Activated CD4-positive, alpha-beta T cell treated with anti-CD3 and anti-CD28 coated beads for 48 hours (primary cell): ENCODE measurements around the gene CD55.
A peak's percentile ranks its signal among the peaks of the same experiment; 100 is the strongest.

Experiments used
- DNase-seq: peaks from one replicate; pipeline ENCODE4 v3.0.0-alpha.2; 2020

Gene CD55, protein sequence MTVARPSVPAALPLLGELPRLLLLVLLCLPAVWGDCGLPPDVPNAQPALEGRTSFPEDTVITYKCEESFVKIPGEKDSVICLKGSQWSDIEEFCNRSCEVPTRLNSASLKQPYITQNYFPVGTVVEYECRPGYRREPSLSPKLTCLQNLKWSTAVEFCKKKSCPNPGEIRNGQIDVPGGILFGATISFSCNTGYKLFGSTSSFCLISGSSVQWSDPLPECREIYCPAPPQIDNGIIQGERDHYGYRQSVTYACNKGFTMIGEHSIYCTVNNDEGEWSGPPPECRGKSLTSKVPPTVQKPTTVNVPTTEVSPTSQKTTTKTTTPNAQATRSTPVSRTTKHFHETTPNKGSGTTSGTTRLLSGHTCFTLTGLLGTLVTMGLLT

DNA sequence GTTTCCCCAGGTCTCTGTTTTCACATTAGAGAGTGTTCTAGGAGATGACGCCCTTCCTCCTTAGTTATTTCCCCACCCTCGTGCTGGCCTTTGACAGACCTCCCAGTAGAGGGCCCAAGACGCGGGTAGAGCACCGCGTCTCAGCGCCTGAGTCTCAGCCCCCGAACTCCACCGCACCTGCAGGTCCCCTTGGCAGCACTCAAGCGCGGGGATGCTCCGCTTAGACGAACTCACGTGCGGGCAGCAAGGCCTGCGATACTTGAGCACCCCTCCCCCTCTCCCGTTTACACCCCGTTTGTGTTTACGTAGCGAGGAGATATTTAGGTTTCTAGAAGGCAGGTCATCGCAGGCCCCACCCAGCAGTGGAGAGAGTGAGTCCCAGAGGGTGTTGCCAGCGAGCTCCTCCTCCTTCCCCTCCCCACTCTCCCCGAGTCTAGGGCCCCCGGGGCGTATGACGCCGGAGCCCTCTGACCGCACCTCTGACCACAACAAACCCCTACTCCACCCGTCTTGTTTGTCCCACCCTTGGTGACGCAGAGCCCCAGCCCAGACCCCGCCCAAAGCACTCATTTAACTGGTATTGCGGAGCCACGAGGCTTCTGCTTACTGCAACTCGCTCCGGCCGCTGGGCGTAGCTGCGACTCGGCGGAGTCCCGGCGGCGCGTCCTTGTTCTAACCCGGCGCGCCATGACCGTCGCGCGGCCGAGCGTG lies at the start of gene CD55:
Gene CD55, plus strand, starts transcription at position 600 of the 711 bp plus-strand sequence. Its CDS starts 88 bp downstream, at position 688.
- DNase-seq: peak; percentile 98

DNA sequence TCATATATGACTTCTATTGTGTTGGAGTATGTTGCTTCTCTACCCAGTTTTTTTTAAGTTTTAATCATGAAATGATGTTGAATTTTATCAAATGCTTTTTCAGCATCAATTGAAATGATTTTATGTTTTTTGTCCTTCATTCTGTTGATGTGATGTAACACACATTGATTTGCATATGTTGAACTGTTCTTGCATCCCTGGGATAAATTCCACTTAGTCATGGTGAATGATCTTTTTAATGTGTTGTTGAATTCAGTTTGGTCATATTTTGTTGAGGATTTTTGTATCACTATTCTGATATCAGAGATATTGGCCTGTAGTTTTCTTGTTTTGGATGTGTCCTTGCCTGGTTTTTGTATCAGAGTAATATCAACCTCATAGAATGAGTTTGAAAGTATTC lies 46.6 kb upstream of the CD55 start:
- no peak for DNase-seq

DNA sequence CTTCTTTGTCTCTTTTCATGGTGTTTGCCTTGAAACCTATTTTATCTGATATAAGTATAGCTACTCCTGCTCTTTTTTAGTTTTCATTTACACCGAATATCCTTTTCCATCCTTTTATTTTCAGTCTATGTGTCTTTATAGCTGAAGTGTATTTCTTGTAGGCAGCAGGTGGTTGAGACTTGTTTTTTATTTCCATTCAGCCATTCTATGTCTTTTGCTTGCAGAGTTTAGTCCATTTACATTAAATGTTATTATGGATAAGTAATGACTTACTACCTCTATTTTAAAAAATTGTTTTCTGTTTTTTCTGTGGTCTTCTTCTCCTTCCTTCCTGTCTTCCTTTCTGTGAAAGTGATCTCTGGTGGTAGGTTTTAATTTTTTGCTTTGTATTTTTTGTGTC lies 45.0 kb upstream of the CD55 start:
- no peak for DNase-seq

DNA sequence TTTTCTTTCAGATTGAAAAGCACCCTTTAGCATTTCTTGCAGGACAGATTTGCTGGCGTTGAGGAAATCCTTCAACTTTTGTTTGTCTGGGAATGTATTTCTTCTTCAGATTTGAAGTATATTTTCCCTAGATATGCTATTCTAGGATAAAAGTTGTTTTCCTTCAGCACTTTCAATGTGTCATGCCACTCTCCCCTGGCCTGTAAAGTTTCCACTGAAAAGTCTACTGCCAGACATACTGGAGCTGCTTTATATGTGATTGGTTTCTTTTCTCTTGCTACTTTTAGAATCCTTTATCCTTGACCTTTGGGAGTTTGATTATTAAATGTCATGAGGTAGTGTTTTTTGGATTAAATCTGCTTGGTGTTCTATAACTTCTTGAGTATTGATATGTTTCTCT lies 44.2 kb upstream of the CD55 start:
- DNase-seq: no peak

DNA sequence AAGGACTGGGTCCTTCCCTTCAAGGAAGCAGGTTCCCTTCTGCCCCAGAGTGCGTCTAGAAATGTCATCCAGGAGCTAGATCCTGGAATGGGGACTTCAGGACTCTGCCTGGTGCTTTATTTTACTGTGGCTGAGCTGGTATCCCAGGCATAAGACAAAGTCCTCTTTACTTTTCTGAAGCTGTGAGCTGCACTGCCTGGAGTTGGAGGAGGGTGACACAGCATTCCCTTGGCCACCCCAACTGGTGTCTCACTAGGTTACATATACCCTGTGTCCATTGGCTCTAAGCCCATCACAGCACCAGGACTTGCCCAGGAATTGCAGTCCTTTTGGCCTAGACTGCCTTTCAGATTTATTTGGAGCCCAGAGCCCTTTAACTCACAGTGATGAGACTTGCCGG lies 41.8 kb upstream of the CD55 start:
- no peak for DNase-seq

DNA sequence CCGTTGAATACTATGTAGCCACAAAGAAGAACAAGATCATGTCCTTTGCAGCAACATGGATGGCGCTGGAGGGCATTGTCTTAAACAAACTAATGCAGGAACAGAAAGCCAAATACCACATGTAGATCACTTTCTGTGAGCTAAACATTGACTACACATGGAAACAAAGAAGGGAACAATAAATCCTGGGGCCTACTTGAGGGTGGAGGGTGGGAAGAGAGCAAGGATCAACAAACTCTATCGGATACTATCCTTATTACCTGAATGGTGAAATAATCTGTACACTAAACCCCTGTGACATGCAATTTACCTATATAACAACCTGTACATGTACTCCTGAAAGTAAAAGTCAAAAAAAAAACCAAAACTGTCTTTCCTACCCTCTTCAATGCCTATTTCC lies 40.8 kb upstream of the CD55 start:
- no peak for DNase-seq

DNA sequence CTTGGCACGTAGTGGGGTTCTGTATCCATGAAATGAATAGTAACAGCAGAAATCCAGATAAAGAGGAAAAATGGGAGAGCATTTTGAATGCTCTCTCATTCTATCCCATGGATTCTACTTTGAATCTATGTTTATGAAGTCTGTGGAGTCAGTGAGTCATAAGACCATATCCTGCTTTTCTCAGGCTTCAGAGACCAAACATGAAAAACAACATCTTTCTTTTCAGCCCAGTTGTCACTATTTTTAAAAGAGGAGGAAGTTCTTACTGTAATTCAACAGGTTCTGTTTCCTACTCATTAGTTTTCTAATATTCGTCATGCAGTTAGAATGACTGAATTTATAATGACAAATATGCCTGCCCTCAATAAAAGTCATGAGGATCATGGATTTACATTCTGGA lies 39.4 kb upstream of the CD55 start:
- no peak for DNase-seq

DNA sequence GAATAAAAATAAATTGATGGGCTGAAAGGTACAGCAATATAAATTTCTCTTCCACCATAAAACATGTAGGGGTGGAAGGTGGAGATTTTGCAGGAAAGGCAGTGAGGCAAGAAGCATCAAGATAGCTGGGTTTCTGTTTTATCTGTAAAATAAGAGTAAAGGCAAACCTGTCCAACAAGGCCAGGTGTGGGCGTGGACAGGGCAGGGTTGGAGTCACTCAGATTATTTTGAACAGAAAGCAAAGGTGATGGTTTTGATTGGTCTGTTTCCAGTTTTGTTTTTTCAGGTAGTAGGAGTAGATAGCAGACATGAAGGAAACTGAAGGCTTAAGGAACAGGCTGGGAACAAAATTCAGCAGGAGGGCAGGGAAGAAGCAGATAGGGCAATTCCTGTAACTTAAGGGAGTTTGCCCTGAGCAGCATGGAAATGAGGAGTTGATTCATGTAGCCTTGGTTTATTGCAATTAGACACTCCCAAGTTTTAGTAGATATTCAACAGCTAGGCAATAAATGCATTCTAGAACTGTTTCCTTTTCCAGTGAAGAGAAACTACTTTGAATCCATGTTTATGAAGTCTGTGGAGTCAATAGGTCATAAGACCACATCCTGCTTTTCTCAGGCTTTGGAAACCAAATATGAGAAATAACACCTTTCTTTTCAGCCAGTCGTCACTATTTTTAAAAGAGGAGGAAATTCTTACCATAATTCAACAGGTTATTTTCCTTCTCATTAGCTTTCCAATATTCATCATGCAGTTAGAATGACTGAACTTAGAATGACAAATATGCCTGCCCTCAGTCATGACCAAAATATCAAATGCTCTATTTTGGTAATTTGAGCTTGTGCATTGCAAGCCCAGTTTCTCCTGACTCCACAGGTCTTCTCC lies 38.7 kb upstream of the CD55 start:
- peak; percentile 8 for DNase-seq

DNA sequence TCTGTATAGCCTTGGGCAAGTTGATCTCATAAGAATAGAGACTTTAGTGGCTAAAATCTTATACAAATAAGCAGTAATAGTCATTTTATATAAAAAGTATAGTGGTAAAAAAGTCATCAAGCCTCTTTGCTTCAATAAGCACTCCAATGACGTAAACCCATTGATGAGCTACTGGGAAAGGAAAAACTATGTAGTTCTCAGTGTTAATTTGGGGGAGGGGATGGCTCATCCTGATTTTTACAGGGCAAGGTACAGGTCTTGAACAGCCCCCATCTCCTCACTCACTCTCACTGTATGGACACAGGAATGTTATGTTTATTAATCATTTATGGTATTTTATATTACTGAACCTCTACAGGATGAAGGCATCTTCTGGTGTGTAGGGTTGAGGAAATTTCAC lies 38.1 kb upstream of the CD55 start:
- no peak for DNase-seq

DNA sequence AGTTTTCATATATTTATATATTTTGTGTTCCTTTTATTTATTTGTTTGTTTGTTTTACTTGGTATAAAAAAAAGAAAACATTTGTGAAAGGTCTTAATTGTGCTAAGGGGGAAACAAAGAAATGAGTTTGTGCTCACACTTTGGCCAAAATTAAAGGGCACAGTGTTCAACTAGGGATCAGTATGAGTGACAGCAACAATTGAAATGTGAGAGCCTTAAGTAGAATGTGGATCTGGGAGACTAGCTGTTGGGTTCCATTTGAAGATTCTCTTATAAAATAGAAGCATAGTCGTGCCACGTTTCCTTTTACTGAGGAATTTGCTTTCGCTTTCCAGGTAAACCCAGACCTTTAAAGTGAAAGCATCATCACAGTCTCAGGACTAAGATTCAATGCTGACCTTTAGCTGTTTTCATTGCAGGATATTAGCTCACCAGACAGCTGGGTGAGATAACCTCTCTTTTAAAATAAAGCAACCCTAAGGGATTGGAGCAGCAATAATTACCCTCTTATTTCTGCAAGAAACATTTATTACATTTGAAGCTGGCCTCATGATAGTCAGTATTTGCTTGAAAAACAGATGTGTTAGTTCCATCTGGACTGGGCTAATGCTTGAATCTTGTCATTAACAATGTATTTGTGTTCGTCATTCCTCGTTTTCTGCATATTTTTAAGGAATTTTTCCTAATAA lies 37.1 kb upstream of the CD55 start:
- no peak for DNase-seq

DNA sequence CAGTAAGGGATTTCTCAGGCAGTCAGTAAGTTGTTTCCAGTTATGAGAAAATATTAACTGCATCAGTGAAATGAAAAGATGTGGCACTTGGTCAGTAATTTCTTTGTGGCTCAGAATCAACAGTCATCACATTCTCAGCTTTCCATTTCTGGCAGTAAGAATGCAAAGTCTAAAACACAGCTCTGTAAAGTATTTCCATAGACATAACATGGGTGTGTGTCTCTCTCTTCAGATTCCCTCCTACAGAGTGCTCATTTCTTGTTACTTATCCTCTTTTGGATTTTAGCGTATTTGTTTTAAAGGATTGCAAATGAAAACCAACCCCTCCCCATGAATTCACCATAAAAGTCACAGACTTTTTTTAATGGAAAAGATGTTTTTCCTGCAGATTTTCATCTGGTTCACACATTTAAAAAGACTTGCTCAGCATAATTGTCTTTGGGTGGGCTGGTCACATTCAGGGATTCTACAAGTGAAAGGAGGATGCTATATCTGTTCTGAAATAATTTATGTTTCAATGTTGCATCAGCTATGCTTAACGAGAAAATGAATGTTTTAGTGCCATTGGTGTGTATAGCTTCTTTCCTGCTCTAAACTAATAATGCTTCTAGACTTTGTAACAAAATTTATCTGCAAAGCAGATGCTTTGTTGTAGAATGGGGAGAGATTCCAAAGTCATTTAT lies 34.6 kb upstream of the CD55 start:
- DNase-seq: no peak

DNA sequence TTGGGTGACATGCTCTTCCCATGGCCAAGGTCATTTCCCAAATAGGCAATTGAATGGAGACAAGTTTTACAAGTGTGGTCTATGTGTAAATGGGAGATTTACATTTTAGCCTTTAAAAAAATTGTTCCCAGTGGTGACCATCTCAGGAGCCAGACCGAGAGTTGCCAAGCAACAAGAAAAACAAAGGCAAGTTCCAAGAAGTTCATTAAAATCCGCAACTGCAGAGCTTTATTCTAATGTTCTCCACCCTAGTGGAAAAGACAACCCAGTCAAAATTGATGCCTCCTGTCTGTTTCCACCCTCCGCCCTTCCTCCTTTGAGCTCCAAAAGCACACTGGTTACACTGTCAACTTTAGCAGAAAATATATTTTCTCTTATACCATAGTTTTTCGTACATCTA lies 33.2 kb upstream of the CD55 start:
- DNase-seq: no peak

DNA sequence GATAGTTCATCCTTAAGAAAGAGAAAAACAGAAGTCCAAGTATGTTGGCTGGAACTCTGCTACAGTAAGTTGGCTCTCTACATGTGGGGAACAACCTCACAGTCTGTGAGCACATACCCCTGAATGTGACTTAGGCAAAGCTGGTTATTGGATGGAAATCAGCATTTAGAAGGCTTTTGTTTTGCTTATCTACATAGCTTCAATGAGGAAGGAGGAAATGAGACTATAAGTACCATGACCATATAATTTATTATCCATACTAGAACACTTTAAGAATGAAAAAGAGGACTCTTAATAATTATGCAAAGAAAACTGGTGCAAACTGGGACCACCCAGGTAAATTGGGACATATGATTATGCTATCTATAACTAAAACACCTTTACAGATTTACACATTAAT lies 31.7 kb upstream of the CD55 start:
- no peak for DNase-seq

DNA sequence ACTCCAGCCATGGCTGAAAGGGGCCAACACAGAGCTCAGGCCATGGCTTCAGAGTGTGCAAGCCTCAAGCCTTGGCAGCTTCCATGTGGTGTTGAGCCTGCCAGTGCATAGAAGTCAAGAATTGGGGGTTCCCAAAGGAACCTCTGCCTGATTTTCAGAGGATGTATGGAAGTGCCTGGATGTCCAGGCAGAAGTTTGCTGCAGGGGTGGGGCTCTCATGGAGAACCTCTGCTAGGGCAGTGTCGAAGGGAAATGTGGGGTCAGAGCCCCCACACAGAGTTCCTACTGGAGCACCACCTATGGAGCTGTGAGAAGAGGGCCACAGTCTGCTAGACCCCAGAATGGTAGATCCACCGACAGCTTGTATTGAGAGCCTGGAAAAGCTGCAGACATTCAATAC lies 29.8 kb upstream of the CD55 start:
- DNase-seq: no peak

DNA sequence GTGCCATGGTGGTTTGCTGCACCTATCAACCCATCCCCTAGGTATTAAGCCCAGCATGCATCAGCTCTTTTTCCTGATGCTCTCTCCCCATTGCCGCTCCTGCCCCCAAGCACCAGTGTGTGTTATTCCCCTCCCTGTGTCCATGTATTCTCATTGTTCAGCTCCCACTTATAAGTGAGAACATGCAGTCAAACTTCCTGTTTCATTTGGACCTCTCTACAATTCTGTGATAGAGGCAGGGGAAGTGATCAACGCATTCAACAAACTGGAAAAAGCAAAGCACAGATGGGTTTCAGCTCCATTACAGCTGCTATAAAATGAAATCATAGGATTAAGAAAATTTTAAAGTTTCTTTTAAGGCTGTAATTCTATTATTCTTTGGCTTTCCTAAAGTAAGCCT lies 23.3 kb upstream of the CD55 start:
- no peak for DNase-seq

DNA sequence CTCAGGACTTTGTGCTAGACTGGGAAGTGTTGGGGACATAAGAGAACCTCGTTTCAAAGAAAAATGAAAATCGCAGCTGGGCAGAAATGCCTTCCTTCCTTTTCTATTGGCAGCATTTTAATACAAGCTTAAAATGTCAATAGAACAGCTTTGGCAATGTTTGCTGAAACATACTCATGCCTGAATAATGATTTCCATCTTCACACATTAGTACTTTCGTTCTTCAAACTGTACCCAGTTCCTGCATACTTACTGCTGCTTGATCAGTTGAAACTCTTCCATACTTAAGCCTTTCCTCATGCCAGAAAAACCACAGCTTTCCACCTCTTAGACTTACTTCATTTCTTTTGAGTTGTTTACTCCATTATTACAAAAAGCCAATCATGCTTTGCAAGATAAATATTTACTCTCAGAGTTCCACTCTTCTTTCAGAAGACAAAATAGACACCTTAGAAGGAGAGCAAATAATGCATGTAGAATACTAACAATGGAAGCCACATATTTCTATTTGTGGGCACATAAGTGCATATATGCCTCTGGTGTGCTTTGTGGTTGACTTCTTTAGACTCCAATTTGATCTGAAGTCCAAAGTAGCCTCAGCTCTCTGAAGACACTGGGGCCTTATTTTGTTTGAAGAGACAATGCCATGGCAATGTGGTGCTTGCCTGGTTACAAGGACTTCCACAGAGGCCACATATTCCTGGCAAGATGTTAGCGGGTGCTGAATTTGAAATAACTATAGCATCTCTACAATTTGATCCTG lies 22.7 kb upstream of the CD55 start:
- no peak for DNase-seq

DNA sequence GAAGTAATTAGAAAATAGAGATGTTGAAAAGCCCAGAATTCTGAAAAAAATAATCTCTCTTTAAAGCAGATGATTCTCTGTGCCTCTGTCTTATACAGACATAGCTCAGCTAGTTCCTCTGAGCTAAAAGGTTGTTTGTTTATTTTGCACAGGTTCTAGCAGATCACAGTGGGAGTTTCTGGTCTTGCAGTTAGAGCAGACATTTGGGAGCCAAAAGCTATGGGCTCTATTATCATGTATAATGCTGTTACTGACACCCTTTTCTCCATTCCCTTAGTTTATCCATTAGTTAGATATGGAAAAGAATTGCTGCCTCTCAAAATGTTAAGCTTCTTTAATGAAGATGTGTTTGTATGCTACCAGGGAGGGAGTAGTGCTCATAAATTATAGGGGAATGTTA lies 20.5 kb upstream of the CD55 start:
- no peak for DNase-seq

DNA sequence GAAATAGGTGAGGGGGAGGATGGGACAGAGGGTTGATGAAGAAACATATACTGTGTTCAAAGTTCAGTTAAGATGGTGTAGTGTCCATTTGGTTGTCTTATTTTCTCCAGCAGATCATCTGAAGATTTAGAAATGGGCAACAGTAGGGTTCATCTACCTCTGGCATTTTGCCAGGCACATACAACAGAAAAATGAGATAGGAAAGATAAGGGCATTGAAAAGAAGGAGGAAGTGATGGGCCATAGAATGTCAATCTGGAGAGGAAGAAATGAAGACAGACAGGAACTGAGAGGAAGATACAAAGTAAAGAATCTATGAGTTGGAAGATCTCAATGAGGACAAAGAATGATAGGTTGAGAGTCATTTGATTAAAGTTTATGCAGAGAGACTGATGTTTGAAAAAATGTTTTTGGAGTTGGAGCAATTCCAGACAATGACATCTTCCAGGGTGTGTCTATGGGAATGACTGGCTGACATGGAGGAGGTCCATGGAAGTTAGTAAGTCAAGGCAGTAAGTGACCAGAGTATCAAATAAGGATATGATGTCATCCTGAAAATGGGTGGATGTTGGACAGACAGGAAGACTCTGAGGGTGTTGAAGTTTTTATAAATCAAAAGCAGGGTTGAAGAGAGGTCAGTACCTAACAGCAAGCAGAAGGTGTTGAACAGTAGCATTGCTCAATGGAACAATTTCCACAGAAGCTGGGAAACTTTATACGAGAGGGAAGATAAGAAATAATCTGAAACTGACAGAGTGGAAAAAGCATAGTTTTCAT lies 18.7 kb upstream of the CD55 start:
- DNase-seq: no peak

DNA sequence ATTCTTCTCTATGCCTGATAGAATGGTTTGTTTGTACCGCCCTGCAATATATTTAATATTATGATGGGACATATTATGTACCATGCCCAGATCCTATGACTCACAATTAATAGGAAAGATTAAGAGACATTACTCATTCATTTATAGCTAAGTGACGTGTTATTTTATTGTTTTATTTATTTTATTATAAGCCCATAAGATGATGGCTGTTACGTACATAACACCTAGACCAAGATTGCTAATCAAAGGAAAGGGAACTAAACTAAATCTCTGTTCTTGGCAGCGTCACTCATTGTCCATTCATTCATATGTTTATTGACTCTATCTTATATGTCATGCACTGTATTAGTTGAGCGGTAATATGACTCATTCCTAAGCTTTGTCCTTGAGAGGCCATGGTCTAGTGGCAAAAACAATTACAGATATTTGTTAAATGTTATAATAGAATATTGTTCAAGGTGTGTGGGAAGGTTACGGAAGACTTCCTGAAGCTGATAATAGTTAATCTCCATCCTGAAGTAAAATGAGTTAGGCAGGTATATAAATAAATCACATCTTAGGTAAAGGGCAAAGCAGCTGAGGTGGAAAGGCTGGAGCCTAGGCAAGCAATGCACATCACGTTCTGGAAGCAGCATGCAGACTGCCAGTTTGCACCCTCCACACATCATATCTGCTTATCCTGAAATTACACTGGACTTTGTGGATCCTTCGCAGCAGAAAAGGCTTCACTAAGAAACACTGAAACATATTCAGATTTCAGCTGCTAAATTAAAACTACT lies 16.6 kb upstream of the CD55 start:
- no peak for DNase-seq

DNA sequence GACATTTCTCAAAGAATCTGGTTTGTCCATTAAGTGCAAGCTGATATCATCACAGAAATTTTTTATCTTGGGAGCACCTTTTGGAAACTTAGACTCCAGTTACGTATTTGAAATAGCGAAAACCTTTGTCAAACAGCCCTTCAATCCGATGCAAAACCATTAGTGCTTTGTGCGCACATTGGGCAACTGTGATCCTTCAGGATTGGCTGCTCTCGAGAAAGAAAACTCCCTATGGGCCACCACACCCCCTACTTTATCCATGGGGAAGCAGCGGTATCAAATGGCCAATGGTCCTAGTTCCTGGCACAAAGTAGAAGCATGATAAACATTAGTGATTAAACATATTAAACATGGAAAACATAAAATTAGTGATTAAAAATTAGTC lies 16.0 kb upstream of the CD55 start:
- DNase-seq: no peak
